Sigmoid colon (tissue), 4 donors: ENCODE data around the gene FBXL5.

Experiments used
- POLR2A ChIP-seq, 2 donors: fragments of 450-650 bp; IDR thresholded peaks; one replicate each; pipeline ENCODE4 v1.6.1; 2016; ENCODE audit warnings: antibody characterized with exemption in 2 of 2, mild to moderate bottlenecking in 2 of 2, moderate library complexity in 2 of 2
- POLR2AphosphoS5 ChIP-seq, 4 donors: sonication (generic); formaldehyde crosslinking; IDR thresholded peaks; one replicate each; pipeline ENCODE4 v1.6.1; 2017; ENCODE audit warnings: antibody characterized with exemption in 4 of 4
- TF ChIP-seq, protein P1 (sequence below), 4 experiments: fragments of 450-650 bp in 3 of 4; fragments of 200-600 bp in 1 of 4; IDR thresholded peaks; one replicate each; pipeline ENCODE4 v1.5.1; 2016 to 2019; ENCODE audit warnings: antibody characterized with exemption in 4 of 4, mild to moderate bottlenecking in 3 of 4, moderate library complexity in 2 of 4

GRCh38 chr4:15638418-15638817, 16.7 kb downstream of the FBXL5 start:
- TF ChIP-seq, protein P1, sequence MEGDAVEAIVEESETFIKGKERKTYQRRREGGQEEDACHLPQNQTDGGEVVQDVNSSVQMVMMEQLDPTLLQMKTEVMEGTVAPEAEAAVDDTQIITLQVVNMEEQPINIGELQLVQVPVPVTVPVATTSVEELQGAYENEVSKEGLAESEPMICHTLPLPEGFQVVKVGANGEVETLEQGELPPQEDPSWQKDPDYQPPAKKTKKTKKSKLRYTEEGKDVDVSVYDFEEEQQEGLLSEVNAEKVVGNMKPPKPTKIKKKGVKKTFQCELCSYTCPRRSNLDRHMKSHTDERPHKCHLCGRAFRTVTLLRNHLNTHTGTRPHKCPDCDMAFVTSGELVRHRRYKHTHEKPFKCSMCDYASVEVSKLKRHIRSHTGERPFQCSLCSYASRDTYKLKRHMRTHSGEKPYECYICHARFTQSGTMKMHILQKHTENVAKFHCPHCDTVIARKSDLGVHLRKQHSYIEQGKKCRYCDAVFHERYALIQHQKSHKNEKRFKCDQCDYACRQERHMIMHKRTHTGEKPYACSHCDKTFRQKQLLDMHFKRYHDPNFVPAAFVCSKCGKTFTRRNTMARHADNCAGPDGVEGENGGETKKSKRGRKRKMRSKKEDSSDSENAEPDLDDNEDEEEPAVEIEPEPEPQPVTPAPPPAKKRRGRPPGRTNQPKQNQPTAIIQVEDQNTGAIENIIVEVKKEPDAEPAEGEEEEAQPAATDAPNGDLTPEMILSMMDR (IDR thresholded peaks at IDR 0.05): no peak
- TF ChIP-seq POLR2AphosphoS5 (IDR thresholded peaks at IDR 0.05): no peak
- no peak for TF ChIP-seq POLR2A (IDR thresholded peaks at IDR 0.05)
